Cardiac septum (tissue), 1 donor: ENCODE measurements around the gene COX6B2. TPM values are rescaled to one million over a fixed set of nuclear protein-coding genes. Genes with fewer than 3 reads are reported as not detected.
"Not testable (repeated sequence)": the region's sequence is repeated elsewhere in the genome, so short reads cannot be mapped to it uniquely, and the experiment has no call there.

Experiments
- DNase-seq: peaks from one replicate; pipeline ENCODE4 v3.0.0-alpha.2; 2020; ENCODE audit warnings: low spot score
- intact Hi-C: fragments of 100-400 bp; cut with DNase I; formaldehyde crosslinking; loops from one replicate; pipeline ENCODE4 v1.14.0; 2022
- long read RNA-seq: library from polyadenylated mRNA; unstranded; transcript quantifications from one replicate; pipeline ENCODE4 v2.0.0, GENCODE V29; 2021
- total RNA-seq: library from RNA; stranded (reverse); fragmentation: NEBNext Ultra II Directional; extraction: Animal tissue kit (Norgen Biotek cat#: 25700); gene quantifications from one replicate; pipeline ENCODE4 v1.2.1, GENCODE V29; 2021
- donor health status: DM: no; HTN: no; CAD: no.

The COX6B2 gene, protein sequence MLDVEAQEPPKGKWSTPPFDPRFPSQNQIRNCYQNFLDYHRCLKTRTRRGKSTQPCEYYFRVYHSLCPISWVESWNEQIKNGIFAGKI
- not detected for total RNA-seq
- long read RNA-seq = 0 reads

DNA sequence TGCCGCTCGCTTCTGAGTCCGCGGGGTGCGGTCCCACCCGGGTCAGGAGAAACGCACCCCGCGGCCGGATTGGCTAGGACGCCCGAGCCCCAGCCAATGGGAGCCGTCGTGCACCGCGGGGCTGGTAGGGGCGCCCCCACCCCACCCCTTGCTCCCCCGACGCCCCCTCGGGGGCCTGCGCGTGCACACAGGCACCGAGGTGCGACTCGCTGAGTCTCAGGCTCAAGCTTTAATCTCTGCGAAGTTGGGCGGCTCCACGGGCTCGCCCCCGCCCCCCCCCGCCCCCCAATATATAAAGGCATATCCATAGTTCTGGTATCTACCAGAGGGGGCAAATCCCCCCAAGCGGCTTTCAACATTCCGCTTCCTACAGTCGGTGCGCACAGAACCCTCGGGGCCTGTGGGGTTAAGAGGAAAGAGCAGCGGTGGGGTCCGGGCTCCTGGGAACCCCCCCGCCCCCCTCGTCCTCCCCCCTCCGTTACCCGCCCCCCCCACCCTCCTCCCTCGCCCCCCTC is at the start of gene COX6B2:
Gene COX6B2 (minus strand): TSS at position 22 of the 515 bp plus-strand sequence. CDS start 198 bp downstream, outside the sequence.
- intact Hi-C loops = no loop called here
- DNase-seq = no peak

DNA sequence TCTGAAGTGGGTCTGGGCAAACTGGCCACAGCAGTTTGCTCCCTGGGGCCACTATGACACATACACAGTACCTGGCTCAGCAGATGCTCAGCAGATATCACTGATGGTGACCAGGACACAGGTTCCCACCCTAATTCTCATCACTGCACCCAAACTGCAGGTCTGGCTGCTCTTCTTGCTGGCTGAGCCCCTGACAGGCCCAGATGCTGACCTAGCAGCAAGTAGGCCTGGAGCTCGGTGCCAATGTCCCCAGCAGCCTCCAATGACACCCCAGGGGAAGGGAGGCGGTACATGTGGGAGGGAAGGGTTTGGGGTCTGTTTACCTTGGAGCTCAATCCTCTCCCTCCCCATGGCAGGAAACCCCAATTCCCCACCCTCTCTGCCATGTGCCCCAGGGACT is 48.0 kb upstream of the COX6B2 start:
- DNase-seq = no peak
- intact Hi-C loops = no loop called here

DNA sequence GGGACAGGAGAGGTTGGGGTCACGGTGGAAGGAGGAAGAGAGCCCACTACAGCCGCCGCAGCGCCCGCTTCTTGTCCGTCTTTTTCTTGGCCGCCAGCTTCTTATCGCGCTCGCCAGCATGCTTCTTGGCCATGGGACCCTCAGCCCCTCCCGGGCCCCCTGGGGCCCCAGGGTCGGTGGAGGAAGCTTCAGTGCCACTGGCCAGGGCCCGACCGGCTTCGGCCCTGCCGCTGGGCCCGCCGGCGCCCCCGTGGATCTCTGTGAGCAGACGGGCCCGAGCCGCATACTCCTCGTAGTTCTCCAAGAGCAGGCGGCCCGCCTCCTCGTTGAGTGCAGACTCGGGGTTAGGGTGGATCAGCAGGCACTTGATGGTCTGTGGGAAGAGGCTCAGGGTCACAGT is 46.9 kb upstream of the COX6B2 start:
- intact Hi-C loops, DNase-seq: not testable (repeated sequence)

DNA sequence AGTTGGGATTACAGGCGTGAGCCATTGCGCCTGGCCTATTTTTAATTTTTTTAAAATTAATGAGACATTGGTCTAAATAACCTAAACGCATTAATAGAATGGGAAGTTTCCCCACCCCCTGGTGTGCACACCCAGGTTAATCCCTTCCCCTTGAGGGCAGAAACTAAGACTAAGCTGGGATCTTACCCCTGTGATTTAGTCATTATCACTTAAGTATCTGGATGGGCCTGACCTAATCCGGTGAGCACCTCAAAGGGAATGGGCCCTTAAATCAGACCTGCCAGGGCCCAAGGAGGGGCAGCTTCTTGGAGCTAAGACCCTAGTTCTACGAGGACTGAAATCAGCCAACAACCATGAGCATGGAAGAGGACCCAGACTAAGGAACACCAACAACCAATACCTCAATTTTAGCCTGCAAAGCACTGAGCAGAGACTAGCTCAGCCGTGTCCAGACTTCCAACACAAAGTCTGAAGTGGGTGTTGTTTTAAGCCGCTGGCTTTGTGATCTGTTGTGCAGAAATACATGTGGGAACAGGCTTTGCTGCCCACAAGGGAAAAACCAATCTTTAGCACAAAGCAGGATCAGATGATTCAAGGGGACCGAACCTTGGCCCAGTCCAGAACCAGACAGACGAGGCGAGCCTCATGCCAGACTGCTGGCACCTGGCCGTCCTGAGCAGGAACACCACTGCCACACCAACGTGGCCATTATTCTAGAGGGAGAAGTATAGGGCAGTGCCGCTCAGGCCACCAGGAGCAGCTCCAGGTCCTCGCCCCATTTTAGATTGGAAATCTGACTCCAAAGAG is 46.0 kb upstream of the COX6B2 start:
- intact Hi-C loops = no loop called here
- DNase-seq = no peak

- no peak for DNase-seq
- intact Hi-C loops = no loop called here
These were observed 43.8 kb upstream of the COX6B2 start for GRCh38 chr19:55398200-55398925.

- no peak for DNase-seq
- intact Hi-C loops = no loop called here
These were observed 38.6 kb upstream of the COX6B2 start for GRCh38 chr19:55392820-55393761.

- intact Hi-C loops = no loop called here
- no peak for DNase-seq
These were observed 37.4 kb upstream of the COX6B2 start for GRCh38 chr19:55391702-55392615.

- intact Hi-C loops = no loop called here
- no peak for DNase-seq
These were observed 36.7 kb upstream of the COX6B2 start for GRCh38 chr19:55391191-55391670.

- no peak for DNase-seq
- intact Hi-C loops = no loop called here
These were observed 36.0 kb upstream of the COX6B2 start for GRCh38 chr19:55390461-55390880.

DNA sequence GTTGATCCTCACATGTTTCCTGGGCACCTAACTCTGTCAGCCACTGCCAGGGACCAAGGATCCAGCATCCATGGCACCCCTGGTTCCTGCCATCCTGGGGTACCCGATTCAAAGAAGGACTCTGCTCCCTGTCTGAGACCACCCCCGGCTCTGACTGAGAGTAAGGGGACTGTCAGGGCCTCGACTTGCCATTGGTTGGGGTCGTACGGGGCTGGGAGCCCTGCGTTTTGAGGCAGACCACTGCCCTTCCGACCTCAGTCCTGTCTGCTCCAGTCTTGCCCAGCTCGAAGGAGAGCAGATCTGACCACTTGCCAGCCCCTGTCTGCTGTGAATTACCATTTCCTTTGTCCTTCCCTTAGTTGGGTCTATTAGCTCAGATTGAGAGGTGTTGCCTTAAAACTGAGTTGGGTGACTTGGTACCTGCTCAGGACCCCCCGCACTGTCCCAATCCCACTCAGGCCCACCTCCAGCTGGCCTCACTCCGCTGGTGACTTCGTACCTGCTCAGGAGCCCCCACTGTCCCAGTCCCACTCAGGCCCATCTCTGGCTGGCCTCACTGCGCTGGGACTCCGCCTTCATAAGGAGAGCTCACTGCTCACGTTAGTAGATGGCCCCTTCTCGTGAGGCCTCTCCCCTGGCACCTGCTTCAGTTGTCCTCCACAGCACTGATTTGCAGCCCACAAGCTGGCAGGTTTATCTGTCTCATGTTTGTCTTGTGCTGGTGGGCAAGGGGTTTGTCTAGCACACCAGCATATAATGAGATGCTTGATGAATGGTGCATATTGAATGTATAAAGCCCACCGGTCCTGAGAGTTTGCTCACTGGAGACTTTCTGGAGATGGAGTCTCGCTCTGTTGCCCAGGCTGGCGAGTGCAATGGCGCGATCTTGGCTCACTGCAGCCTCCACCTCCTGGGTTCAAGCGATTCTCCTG is 35.1 kb upstream of the COX6B2 start:
- no peak for DNase-seq
- intact Hi-C loops = no loop called here

DNA sequence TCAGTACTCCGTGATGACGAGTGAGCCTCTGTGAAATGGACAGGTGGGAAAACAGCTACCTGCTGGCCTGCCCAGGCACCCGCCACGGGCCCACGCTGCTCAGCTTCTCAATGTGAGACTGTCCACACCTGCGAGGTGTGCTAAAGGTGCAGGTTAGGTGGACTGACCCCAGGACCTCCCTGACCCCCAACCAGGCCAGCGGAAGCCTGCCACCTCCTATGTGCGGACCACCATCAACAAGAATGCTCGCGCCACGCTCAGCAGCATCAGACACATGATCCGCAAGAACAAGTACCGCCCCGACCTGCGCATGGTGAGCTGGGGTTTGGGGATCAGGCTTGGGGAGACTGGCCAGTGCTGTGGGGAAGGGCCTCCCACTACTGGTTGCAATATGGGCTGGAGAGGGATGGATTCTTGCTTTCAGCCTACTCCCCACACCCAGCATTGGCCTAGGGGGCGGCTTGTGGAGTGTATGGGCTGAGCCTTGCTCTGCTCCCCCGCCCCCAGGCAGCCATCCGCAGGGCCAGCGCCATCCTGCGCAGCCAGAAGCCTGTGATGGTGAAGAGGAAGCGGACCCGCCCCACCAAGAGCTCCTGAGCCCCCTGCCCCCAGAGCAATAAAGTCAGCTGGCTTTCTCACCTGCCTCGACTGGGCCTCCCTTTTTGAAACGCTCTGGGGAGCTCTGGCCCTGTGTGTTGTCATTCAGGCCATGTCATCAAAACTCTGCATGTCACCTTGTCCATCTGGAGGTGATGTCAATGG is 33.4 kb upstream of the COX6B2 start:
- intact Hi-C loops = loop anchor here (2.0 kb wide), 1 partner anchor 17 kb away; no protein-coding TSS in a partner anchor
- DNase-seq = no peak

GRCh38 chr19:55386493-55386971 is 32.0 kb upstream of the COX6B2 start:
- DNase-seq = no peak
- intact Hi-C loops = loop anchor here (2.0 kb wide), 1 partner anchor 18 kb away; no protein-coding TSS in a partner anchor

GRCh38 chr19:55385724-55386492 is 31.4 kb upstream of the COX6B2 start, which contains the start of gene RPL28:
TSS of gene RPL28 (plus strand) at chr19:55385932. CDS start at chr19:55386358, 426 bp downstream.
- intact Hi-C loops = loop anchor here (1.0 to 2.0 kb wide), 3 partner anchors 19 to 85 kb away; partner anchors contain the start of gene KMT5C
- peak; percentile 99 for DNase-seq

GRCh38 chr19:55384920-55385723 is 30.6 kb upstream of the COX6B2 start:
- intact Hi-C loops = loop anchor here (1.0 to 2.0 kb wide), 2 partner anchors 46 to 84 kb away; partner anchors contain the start of gene KMT5C
- peak; percentile 97 for DNase-seq
